A549 (cell line): ENCODE measurements around the gene GHR. TPM values are rescaled to one million over a fixed set of nuclear protein-coding genes. Genes with fewer than 3 reads are reported as not detected.

Experiments used
- ATAC-seq, 2 experiments: fragments of 200-7000 bp in 1 of 2; fragments of >200 bp in 1 of 2; cut with Nextera tagmentation in 1 of 2; cut with Tn5 transposase in 1 of 2; 3 replicates each; pipeline versions ENCODE4 v1.8.0 to v1.9.1; 2018 to 2020; ENCODE audit warnings: mild to moderate bottlenecking in 1 of 2, moderate library complexity in 1 of 2
- CTCF ChIA-PET: fragments of 300-600 bp; sonication (Branson Sonifier 250); formaldehyde crosslinking; extraction: SDS; loops from one replicate; lab custom pipeline; 2021; ENCODE audit warnings: antibody characterized with exemption, inconsistent platforms; lab: Yijun Ruan, JAX
- POLR2A ChIA-PET: fragments of 350-600 bp; formaldehyde crosslinking; extraction: SDS; loops from one replicate; lab custom pipeline; 2021; ENCODE audit warnings: antibody characterized with exemption, inconsistent platforms; lab: Yijun Ruan, JAX
- DNase-seq, 2 experiments: peaks; one replicate each; pipeline versions ENCODE4 v3.0.0 to v3.0.0-alpha.2; 2011 to 2016; ENCODE audit warnings: low read depth in 1 of 2, low spot score in 1 of 2
- FAIRE-seq: peaks from 2 replicates; lab custom pipeline; 2011; peaks lifted over from hg19 to GRCh38; lab: Jason Lieb, UNC
- H3K27ac ChIP-seq, 2 experiments: fragments of >200 bp; sonication (Bioruptor Twin); formaldehyde crosslinking; 3 replicates each; pipeline ENCODE4 v1.5.1; 2016 to 2017
- H3K4me1 ChIP-seq: fragments of >200 bp; sonication (Bioruptor Twin); formaldehyde crosslinking; 3 replicates; pipeline ENCODE4 v1.6.1; 2016
- H3K4me2 ChIP-seq: fragments of >200 bp; sonication (Bioruptor Twin); formaldehyde crosslinking; 3 replicates; pipeline ENCODE4 v1.6.1; 2016
- H3K4me3 ChIP-seq: fragments of >200 bp; sonication (Bioruptor Twin); formaldehyde crosslinking; 3 replicates; pipeline ENCODE4 v1.5.1; 2016
- H3K9me3 ChIP-seq: fragments of >200 bp; sonication (Bioruptor Twin); formaldehyde crosslinking; 3 replicates; pipeline ENCODE4 v1.6.1; 2016
- BCL3 ChIP-seq: fragments of >200 bp; sonication (Bioruptor Twin); formaldehyde crosslinking; IDR thresholded peaks from 3 replicates; pipeline ENCODE4 v1.6.1; 2016
- BHLHE40 ChIP-seq: IDR thresholded peaks from 2 replicates; pipeline ENCODE4 v1.6.1; 2012; ENCODE audit warnings: low read depth, low read length, inconsistent platforms
- CBX8 ChIP-seq: fragments of 200-600 bp; sonication (generic); IDR thresholded peaks from 2 replicates; pipeline ENCODE4 v1.6.1; 2016
- CHD2 ChIP-seq: fragments of 150-350 bp; IDR thresholded peaks from 2 replicates; pipeline ENCODE4 v1.6.1; 2014; ENCODE audit warnings: low read length; ENCODE audit not compliant: partially characterized antibody
- EHMT2 ChIP-seq: fragments of 200-600 bp; sonication (generic); IDR thresholded peaks from 2 replicates; pipeline ENCODE4 v1.6.1; 2016; ENCODE audit warnings: antibody characterized with exemption, low read depth, mild to moderate bottlenecking, moderate library complexity
- ELK1 ChIP-seq: fragments of 150-350 bp; IDR thresholded peaks from 2 replicates; pipeline ENCODE4 v1.6.1; 2014; ENCODE audit warnings: low read depth, mild to moderate bottlenecking, low read length
- FOSL2 ChIP-seq, 2 experiments: fragments of 450-650 bp in 1 of 2; fragments of >200 bp in 1 of 2; sonication (Bioruptor Twin) in 1 of 2; formaldehyde crosslinking; IDR thresholded peaks; 2 replicates each; pipeline versions ENCODE4 v1.5.0 to v1.6.1; 2016 to 2020; ENCODE audit warnings: mild to moderate bottlenecking in 1 of 2, moderate library complexity in 1 of 2
- FOXS1 ChIP-seq: fragments of 250-450 bp; sonication (Bioruptor Pico); IDR thresholded peaks from 2 replicates; pipeline ENCODE4 v1.5.0; 2020; ENCODE audit warnings: mild to moderate bottlenecking, moderate library complexity
- HDAC2 ChIP-seq: fragments of 200-600 bp; sonication (generic); IDR thresholded peaks from 2 replicates; pipeline ENCODE4 v1.6.1; 2016
- HES2 ChIP-seq: fragments of >200 bp; sonication (Bioruptor Twin); formaldehyde crosslinking; IDR thresholded peaks from 2 replicates; pipeline ENCODE4 v1.6.1; 2016
- HMGXB4 ChIP-seq: fragments of 250-450 bp; sonication (Bioruptor Pico); IDR thresholded peaks from 2 replicates; pipeline ENCODE4 v1.5.0; 2021; ENCODE audit warnings: mild to moderate bottlenecking, moderate library complexity, borderline replicate concordance
- HOXB5 ChIP-seq: fragments of 250-450 bp; sonication (Bioruptor Pico); IDR thresholded peaks from 2 replicates; pipeline ENCODE4 v1.5.0; 2020; ENCODE audit warnings: mild to moderate bottlenecking, moderate library complexity
- JUNB ChIP-seq: fragments of >200 bp; sonication (Bioruptor Twin); formaldehyde crosslinking; IDR thresholded peaks from 2 replicates; pipeline ENCODE4 v1.6.1; 2016
- MAFK ChIP-seq: fragments of 450-650 bp; IDR thresholded peaks from 2 replicates; pipeline ENCODE4 v1.6.1; 2014; ENCODE audit not compliant: partially characterized antibody
- MAX ChIP-seq: IDR thresholded peaks from 2 replicates; pipeline ENCODE4 v1.6.1; 2012
- MAZ ChIP-seq: fragments of 150-350 bp; IDR thresholded peaks from 2 replicates; pipeline ENCODE4 v1.6.1; 2014; ENCODE audit warnings: antibody characterized with exemption, low read depth, low read length, borderline replicate concordance
- NFE2L2 ChIP-seq: fragments of 150-350 bp; conservative IDR thresholded peaks from 2 replicates; pipeline ENCODE4 v1.6.1; 2014; ENCODE audit warnings: low read length
- NPAS2 ChIP-seq: fragments of 250-450 bp; sonication (Bioruptor Pico); IDR thresholded peaks from 2 replicates; pipeline ENCODE4 v1.8.0; 2022; ENCODE audit warnings: mild to moderate bottlenecking, moderate library complexity, borderline replicate concordance
- NR3C1 ChIP-seq: fragments of >200 bp; sonication (Bioruptor Twin); formaldehyde crosslinking; IDR thresholded peaks from 3 replicates; pipeline ENCODE4 v1.6.1; 2017
- PBX3 ChIP-seq: IDR thresholded peaks from 2 replicates; pipeline ENCODE4 v1.6.1; 2012
- PHF8 ChIP-seq: fragments of 200-600 bp; sonication (generic); IDR thresholded peaks from 2 replicates; pipeline ENCODE4 v1.6.1; 2016; ENCODE audit warnings: low read depth, mild to moderate bottlenecking, antibody characterized with exemption, moderate library complexity, borderline replicate concordance
- POLR2AphosphoS2 ChIP-seq: conservative IDR thresholded peaks from 2 replicates; pipeline ENCODE4 v1.6.1; 2012; ENCODE audit warnings: low read length, improper control_type of control experiment, inconsistent platforms
- RAD21 ChIP-seq, 2 experiments: fragments of >200 bp in 1 of 2; sonication (Bioruptor Twin) in 1 of 2; formaldehyde crosslinking in 1 of 2; IDR thresholded peaks in 1 of 2; conservative IDR thresholded peaks in 1 of 2; 2 replicates in 1 of 2; 3 replicates in 1 of 2; pipeline ENCODE4 v1.6.1; 2012 to 2018; ENCODE audit warnings: inconsistent platforms in 1 of 2
- RCOR1 ChIP-seq: fragments of 150-350 bp; IDR thresholded peaks from 2 replicates; pipeline ENCODE4 v1.6.1; 2014; ENCODE audit warnings: antibody characterized with exemption, low read length, low read depth
- RFX5 ChIP-seq: fragments of 450-650 bp; IDR thresholded peaks from 2 replicates; pipeline ENCODE4 v1.7.1; 2014; ENCODE audit warnings: antibody characterized with exemption, mild to moderate bottlenecking, moderate library complexity
- SREBF2 ChIP-seq: fragments of 450-650 bp; IDR thresholded peaks from 2 replicates; pipeline ENCODE4 v1.6.1; 2014; ENCODE audit warnings: mild to moderate bottlenecking, moderate library complexity
- ZC3H11A ChIP-seq: fragments of 450-650 bp; IDR thresholded peaks from 2 replicates; pipeline ENCODE4 v1.6.1; 2014; ENCODE audit warnings: antibody characterized with exemption, mild to moderate bottlenecking
- ZSCAN20 ChIP-seq: fragments of 250-450 bp; sonication (Bioruptor Pico); IDR thresholded peaks from 2 replicates; pipeline ENCODE4 v1.8.0; 2022; ENCODE audit warnings: mild to moderate bottlenecking, moderate library complexity
- WGBS: methylation state at CpG from one replicate; pipeline ENCODE4 v1.1.6; 2017; ENCODE audit errors: missing lambda C conversion rate; 5-methylcytosine and 5-hydroxymethylcytosine counted together
- polyA plus RNA-seq, 4 experiments: library from polyadenylated mRNA; depleted of rRNA in 3 of 4; stranded (reverse); fragments of >200 nt; fragmentation: RNase III in 1 of 4; extraction: RNeasy Plus Mini Kit Qiagen cat#74134 plus additional on column Dnase treatment in 1 of 4; gene quantifications; 2 replicates in 3 of 4; 3 replicates in 1 of 4; pipeline ENCODE4 v1.2.3, GENCODE V29; 2011 to 2017

The GHR gene
- polyA plus RNA-seq, 2 of the 4 experiments (the other 2 are of a cell fraction): 0.05 TPM; not detected in 1

GRCh38 chr5:42593591-42593990, 170.4 kb downstream of the GHR start:
- DNase-seq (no peak), ATAC-seq (no peak), FAIRE-seq (no peak)
- no peak for TF ChIP-seq HDAC2
- no peak for TF ChIP-seq EHMT2
- TF ChIP-seq JUNB: no peak
- no peak for TF ChIP-seq ZC3H11A
- TF ChIP-seq BCL3: no peak
- TF ChIP-seq BHLHE40: no peak
- no peak for TF ChIP-seq MAX
- no peak for TF ChIP-seq MAFK
- TF ChIP-seq SREBF2: no peak
- TF ChIP-seq NR3C1: no peak
- TF ChIP-seq HOXB5: no peak
- TF ChIP-seq MAZ: no peak
- no peak for TF ChIP-seq CBX8
- TF ChIP-seq ZSCAN20: no peak
- H3K4me3 ChIP-seq: no peak overlapping the region
- no peaks in the 10 kb centered on the region for H3K9me3 ChIP-seq
- ChIA-PET POLR2A (no interaction called here), CTCF (interaction anchor here (1.3 kb wide), 1 partner anchor 10 kb away, joined by 6 read pairs; no protein-coding TSS in a partner anchor)
- no peaks in the 10 kb centered on the region for H3K4me1 ChIP-seq
- no peak overlapping the region for H3K27ac ChIP-seq
- no peak overlapping the region for H3K4me2 ChIP-seq

- POLR2A ChIA-PET: no interaction called here
- CTCF ChIA-PET: no interaction called here
- H3K4me1 ChIP-seq: no peaks in the 10 kb centered on the region
These were observed 172.4 kb downstream of the GHR start for GRCh38 chr5:42595597-42595996.

GRCh38 chr5:42596817-42597216, 173.6 kb downstream of the GHR start:
- 6% methylated on average over 1 of the region's 1 CpG for WGBS

More at GRCh38 chr5:42595597-42595996, 172.4 kb downstream of the GHR start:
- WGBS: 0% methylated on average over 2 of the region's 2 CpGs
- DNase-seq (no peak), ATAC-seq (no peak), FAIRE-seq (no peak)
- Histone ChIP-seq H3K4me2 (no peak overlapping the region), H3K27ac (no peak overlapping the region), H3K4me3 (no peak overlapping the region), H3K9me3 (no peaks in the 10 kb centered on the region)
- TF ChIP-seq HMGXB4 (CRISPR knock-in tag) (no peak), FOSL2 (IDR thresholded peaks at IDR 0.05) (no peak), FOSL2 (CRISPR knock-in tag; IDR thresholded peaks at IDR 0.05) (no peak), RAD21 (conservative IDR thresholded peaks at IDR 0.05 in 1 of 2, IDR thresholded peaks at IDR 0.05 in 1 of 2) (no peak), POLR2AphosphoS2 (no peak), ZSCAN20 (no peak), FOXS1 (no peak)

More at GRCh38 chr5:42596817-42597216, 173.6 kb downstream of the GHR start:
- Histone ChIP-seq H3K9me3 (no peaks in the 10 kb centered on the region), H3K4me2 (no peak overlapping the region), H3K4me1 (no peaks in the 10 kb centered on the region), H3K27ac (no peak overlapping the region), H3K4me3 (no peak overlapping the region)
- no peak for ATAC-seq
- DNase-seq: no peak
- FAIRE-seq: no peak
- ChIA-PET POLR2A (no interaction called here), CTCF (no interaction called here)
- TF ChIP-seq SREBF2 (no peak), NFE2L2 (no peak), RFX5 (no peak), NR3C1 (no peak), RCOR1 (no peak), ELK1 (no peak), CHD2 (no peak), PBX3 (no peak), NPAS2 (CRISPR knock-in tag) (no peak), HES2 (no peak), PHF8 (no peak), ZC3H11A (no peak)
